ENCODE measurements around the gene PREB.
"Not testable (repeated sequence)": the region's sequence is repeated elsewhere in the genome, so short reads cannot be mapped to it uniquely, and the experiment has no call there.

The PREB gene

DNA sequence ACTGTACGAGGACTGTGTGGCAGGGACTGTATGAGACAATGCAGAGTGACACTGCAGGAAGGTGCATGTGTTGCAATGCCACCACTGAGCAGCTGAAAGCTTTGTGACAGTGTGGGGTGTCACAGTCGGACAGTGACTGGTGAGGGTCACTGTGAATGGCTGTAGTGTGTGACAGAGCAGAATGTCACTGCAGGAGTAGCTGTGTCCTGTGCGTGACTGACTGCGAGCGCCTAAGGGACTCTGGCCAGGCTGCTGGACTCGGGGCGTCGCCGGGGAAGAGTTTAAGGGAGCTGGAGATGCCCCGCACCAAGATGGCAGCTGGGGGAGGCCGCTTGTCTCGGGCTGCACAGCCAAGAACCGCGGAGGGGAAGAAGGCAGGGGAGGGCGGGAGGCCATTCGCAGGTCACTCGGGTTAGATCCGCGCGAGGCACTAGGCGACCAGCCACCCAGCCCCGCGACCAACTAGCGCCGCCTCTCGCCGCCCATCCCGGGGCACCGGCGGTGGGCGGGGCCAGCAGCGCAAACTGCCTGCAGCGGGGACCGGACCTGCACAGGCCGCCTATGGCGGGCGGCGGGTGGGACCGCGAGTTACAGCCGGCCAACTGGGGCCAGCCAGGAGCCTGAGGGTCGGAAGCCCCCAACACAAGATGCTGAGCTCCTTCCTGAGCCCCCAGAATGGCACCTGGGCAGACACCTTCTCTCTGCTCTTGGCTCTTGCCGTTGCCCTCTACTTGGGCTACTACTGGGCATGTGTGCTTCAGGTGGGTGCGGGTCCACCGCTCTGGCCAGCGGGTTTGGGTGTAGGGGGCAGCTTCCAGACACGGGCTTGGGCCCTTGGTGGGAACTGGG lies 10.9 kb downstream of the PREB start, which contains the start of gene ABHD1:
ABHD1 (plus strand) TSS at position 514 of the 849 bp plus-strand sequence; CDS start at position 648, 134 bp downstream.
- Histone ChIP-seq H3K9ac (ENCODE audit: low read depth, low read length) (peak within 1 kb of the TSS; percentile 3; the same call in 1 of the 2 replicates), H3K4me3 (ENCODE audit: low read depth, low read length) (peak within 1 kb of the TSS; percentile 72)

DNA sequence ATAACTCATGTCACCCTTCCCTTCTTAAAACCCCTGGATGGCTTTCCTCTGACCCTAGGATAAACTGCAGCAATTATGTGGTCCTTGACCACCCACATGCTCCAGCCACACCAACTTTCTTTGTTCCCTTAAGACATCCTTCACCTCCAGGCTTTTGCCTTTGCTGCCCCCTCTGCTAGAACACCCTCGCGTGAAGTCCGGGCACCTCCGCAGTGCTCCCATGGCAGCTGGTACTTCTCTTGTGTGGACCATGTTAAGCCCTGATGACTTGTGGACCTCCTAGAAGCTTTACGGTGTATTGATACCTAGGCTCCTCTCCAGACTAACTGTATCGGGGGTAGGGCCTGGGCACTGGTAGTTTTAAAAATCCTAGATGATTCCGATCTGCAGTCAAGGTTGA lies 11.6 kb downstream of the PREB start:
- peaks cover 66% of the 10 kb centered on the region for H3K27me3 ChIP-seq (ENCODE audit: control insufficient read depth, insufficient read depth, low read length)
- no peaks in the 10 kb centered on the region for H3K9me3 ChIP-seq (ENCODE audit: control insufficient read depth, insufficient read depth, low read length)
- no peak overlapping the region for H3K27ac ChIP-seq (ENCODE audit: low read depth, low read length)
- H3K9ac ChIP-seq (ENCODE audit: low read depth, low read length) = no peak overlapping the region
- H3K36me3 ChIP-seq (ENCODE audit: control insufficient read depth, insufficient read depth, low read length) = no peaks in the 10 kb centered on the region
- no peak overlapping the region for H3K4me3 ChIP-seq (ENCODE audit: low read depth, low read length)
- peaks cover 13% of the 10 kb centered on the region; the same call in 1 of the 2 replicates for H3K4me1 ChIP-seq (ENCODE audit: control insufficient read depth, insufficient read depth, low read length)

More for the DNA sequence above, 10.9 kb downstream of the PREB start, which contains the start of gene ABHD1:
- Histone ChIP-seq H3K27ac (ENCODE audit: low read depth, low read length) (no peak within 1 kb of the TSS), H3K27me3 (ENCODE audit: control insufficient read depth, insufficient read depth, low read length) (peaks cover 59% of the 10 kb centered on the region), H3K36me3 (ENCODE audit: control insufficient read depth, insufficient read depth, low read length) (no peaks in the 10 kb centered on the region), H3K4me1 (ENCODE audit: control insufficient read depth, insufficient read depth, low read length) (peaks cover 6% of the 10 kb centered on the region; the same call in 1 of the 2 replicates), H3K9me3 (ENCODE audit: control insufficient read depth, insufficient read depth, low read length) (no peaks in the 10 kb centered on the region)

DNA sequence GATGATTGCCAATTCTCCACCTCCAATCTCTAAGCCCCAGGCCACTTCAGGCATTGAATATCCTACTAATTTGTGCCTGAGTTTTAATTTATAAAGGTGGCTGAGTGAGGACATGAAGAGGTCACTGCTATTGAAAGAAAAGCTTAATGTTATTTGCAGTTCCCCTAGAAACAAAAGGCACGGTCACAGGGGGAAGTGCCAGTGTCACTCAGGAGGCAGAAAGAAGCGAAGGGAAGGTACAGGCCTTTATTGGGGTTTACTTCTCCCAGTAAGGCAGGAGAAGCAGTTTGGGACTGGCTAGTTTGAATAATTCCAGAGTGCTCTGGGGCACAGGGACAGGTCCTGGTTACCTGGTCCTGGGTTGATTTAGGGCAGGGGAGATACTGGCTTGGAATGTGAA lies 12.5 kb downstream of the PREB start:
- Histone ChIP-seq H3K27ac (ENCODE audit: low read depth, low read length) (no peak overlapping the region), H3K27me3 (ENCODE audit: control insufficient read depth, insufficient read depth, low read length) (peaks cover 73% of the 10 kb centered on the region), H3K36me3 (ENCODE audit: control insufficient read depth, insufficient read depth, low read length) (no peaks in the 10 kb centered on the region), H3K9me3 (ENCODE audit: control insufficient read depth, insufficient read depth, low read length) (no peaks in the 10 kb centered on the region), H3K4me1 (ENCODE audit: control insufficient read depth, insufficient read depth, low read length) (peaks cover 13% of the 10 kb centered on the region; the same call in 1 of the 2 replicates), H3K9ac (ENCODE audit: low read depth, low read length) (no peak overlapping the region), H3K4me3 (ENCODE audit: low read depth, low read length) (no peak overlapping the region)

DNA sequence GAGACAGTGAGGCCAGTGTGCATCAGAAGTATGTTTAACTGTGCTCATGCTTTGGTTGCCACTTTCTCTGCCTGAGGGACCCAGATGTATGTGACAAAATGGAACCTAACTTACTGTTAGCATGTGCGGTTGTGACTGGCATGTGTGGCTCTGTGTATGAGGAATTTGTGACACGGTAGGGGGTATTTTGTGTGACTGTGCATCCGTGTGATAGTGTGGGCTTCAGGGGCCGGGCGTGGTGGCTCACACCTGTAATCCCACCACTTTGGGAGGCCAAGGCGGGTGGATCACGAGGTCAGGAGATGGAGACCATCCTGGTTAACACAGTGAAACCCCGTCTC lies 15.1 kb downstream of the PREB start:
- not testable (repeated sequence) for H3K27ac ChIP-seq (ENCODE audit: low read depth, low read length); H3K9ac ChIP-seq (ENCODE audit: low read depth, low read length); H3K9me3 ChIP-seq (ENCODE audit: control insufficient read depth, insufficient read depth, low read length); H3K36me3 ChIP-seq (ENCODE audit: control insufficient read depth, insufficient read depth, low read length)
- peaks cover 13% of the 10 kb centered on the region; the same call in 1 of the 2 replicates for H3K4me1 ChIP-seq (ENCODE audit: control insufficient read depth, insufficient read depth, low read length)
- H3K27me3 ChIP-seq (ENCODE audit: control insufficient read depth, insufficient read depth, low read length) = peaks cover 74% of the 10 kb centered on the region
- H3K4me3 ChIP-seq (ENCODE audit: low read depth, low read length) = peak overlapping the region; percentile 69

DNA sequence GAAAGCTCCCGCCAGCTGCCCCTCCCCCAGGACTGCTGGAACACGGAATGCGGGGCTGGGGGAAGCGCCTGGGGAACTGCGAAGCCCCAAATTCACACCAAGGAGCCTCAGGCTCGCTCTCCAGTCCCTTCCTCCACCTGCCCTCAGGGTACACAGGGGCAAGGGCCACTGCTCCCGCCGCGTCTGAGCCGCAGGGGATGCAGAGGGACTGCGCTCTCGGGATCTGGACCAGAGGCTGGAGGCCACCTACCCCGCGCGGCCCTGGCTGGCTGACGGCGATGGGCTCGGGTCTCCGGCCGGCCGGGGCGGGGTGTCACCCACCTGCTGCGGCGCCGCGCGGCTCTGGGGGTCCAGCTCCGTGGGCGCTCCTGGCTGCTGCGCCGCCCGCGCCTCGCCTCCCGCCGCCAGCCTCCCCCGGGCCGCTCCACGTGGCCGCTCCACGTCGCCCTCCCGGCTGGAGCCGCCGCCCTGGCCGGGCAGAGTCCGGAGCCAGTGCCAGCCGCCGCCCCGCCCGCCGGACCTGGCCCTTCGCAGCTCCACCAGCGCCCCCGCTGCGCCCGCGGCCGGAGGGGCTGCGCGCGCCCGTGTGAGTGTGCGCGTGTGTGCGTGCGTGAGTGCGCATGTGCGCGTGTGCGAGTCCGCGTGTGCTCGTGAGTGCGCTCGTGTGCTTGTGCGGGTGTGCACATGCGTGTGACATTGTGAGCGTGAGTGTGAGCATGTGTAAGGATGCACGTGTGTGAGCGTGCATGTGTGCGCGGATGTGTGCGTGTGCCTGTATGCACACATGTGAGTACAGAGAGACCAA lies 15.7 kb downstream of the PREB start, which contains the start of gene CGREF1:
CGREF1 (minus strand) TSS at position 604 of the 805 bp plus-strand sequence. CDS start 14,762 bp downstream, outside the sequence.
- Histone ChIP-seq H3K9ac (ENCODE audit: low read depth, low read length) (peak within 1 kb of the TSS; percentile 18; the same call in 1 of the 2 replicates), H3K27me3 (ENCODE audit: control insufficient read depth, insufficient read depth, low read length) (peaks cover 68% of the 10 kb centered on the region), H3K4me1 (ENCODE audit: control insufficient read depth, insufficient read depth, low read length) (peaks cover 7% of the 10 kb centered on the region; the same call in 1 of the 2 replicates), H3K9me3 (ENCODE audit: control insufficient read depth, insufficient read depth, low read length) (no peaks in the 10 kb centered on the region), H3K27ac (ENCODE audit: low read depth, low read length) (no peak within 1 kb of the TSS), H3K36me3 (ENCODE audit: control insufficient read depth, insufficient read depth, low read length) (no peaks in the 10 kb centered on the region), H3K4me3 (ENCODE audit: low read depth, low read length) (peak within 1 kb of the TSS; percentile 69)

DNA sequence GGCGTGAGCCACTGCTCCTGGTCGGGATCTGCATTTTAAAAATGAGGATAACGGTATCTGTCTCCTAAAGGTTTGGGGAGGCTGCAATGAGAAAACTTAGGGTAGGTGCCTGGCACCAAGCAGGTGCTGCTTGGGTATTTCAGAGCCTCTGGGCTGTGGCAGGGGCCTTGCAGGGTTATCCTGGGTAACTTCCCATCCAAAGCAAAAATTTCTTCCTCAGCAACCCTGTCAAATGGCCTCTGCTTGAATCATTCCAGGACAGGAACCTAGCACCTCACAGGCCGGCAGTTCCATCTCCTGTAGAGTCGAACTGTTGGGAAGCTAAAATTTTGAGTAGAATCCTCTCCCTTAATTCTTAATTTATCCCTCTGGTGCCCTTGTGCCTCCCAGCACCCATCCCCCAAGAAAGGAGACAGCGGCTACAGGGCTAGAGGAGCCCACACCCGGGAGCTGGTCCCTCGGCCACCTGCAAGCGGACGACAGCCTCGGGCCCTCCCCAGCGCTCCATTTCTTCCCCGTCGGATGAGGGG lies 16.4 kb downstream of the PREB start:
- Histone ChIP-seq H3K36me3 (ENCODE audit: control insufficient read depth, insufficient read depth, low read length) (no peaks in the 10 kb centered on the region), H3K9me3 (ENCODE audit: control insufficient read depth, insufficient read depth, low read length) (no peaks in the 10 kb centered on the region), H3K27me3 (ENCODE audit: control insufficient read depth, insufficient read depth, low read length) (peaks cover 64% of the 10 kb centered on the region), H3K4me1 (ENCODE audit: control insufficient read depth, insufficient read depth, low read length) (peaks cover 7% of the 10 kb centered on the region; the same call in 1 of the 2 replicates), H3K9ac (ENCODE audit: low read depth, low read length) (0 out of 2 replicates have a peak overlapping the region, but pooled peaks have one; percentile 18), H3K4me3 (ENCODE audit: low read depth, low read length) (peak overlapping the region; percentile 69), H3K27ac (ENCODE audit: low read depth, low read length) (no peak overlapping the region)

DNA sequence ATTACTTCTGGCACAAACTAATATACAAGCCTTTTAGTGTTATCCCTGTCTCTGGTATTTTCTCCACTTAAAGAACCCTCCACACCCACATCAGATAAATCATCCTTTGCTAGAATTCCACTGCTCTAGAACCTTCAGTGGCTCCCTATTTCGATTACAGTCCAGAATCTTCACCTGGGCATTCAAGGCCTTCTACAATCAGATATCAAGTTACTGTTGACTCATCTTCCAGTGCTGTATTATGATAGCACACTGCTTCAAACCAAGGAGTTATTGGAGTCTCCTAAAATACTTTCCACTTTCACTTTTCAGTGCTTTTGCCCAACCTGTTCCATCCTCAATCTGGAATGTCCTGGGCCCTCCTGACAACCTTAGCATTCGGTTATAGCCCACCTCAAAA lies 18.9 kb downstream of the PREB start:
- H3K27ac ChIP-seq (ENCODE audit: low read depth, low read length) = no peak overlapping the region
- H3K9ac ChIP-seq (ENCODE audit: low read depth, low read length) = no peak overlapping the region
- no peak overlapping the region for H3K4me3 ChIP-seq (ENCODE audit: low read depth, low read length)
- no peaks in the 10 kb centered on the region for H3K36me3 ChIP-seq (ENCODE audit: control insufficient read depth, insufficient read depth, low read length)
- H3K9me3 ChIP-seq (ENCODE audit: control insufficient read depth, insufficient read depth, low read length) = no peaks in the 10 kb centered on the region
- H3K27me3 ChIP-seq (ENCODE audit: control insufficient read depth, insufficient read depth, low read length) = peaks cover 38% of the 10 kb centered on the region
- H3K4me1 ChIP-seq (ENCODE audit: control insufficient read depth, insufficient read depth, low read length) = peaks cover 7% of the 10 kb centered on the region; the same call in 1 of the 2 replicates

DNA sequence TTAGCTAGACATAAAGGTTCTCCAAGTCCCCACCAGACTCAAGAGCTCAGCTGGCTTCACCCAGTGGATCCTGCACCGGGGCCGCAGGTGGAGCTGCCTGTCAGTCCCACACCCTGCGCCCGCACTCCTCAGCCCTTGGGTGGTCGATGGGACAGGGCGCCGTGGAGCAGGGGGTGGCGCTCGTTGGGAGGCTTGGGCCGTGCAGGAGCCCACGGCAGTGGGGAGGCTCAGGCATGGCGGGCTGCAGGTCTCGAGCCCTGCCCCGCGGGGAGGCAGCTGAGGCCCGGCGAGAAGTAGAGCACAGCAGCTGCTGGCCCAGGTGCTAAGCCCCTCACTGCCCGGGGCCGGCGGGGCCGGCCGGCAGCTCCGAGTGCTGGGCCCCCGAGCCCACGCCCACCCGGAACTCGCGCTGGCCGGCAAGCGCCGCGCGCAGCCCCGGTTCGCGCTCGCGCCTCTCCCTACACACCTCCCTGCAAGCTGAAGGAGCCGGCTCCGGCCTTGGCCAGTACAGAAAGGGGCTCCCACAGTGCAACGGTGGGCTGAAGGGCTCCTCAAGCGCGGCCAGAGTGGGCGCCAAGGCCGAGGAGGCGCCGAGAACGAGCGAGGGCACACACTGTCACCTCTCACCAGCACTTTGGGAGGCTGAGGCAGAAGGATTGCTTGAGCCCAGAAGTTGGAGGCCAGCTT lies 22.9 kb downstream of the PREB start:
- not testable (repeated sequence) for H3K4me1 ChIP-seq (ENCODE audit: control insufficient read depth, insufficient read depth, low read length); H3K36me3 ChIP-seq (ENCODE audit: control insufficient read depth, insufficient read depth, low read length); H3K27ac ChIP-seq (ENCODE audit: low read depth, low read length); H3K9me3 ChIP-seq (ENCODE audit: control insufficient read depth, insufficient read depth, low read length); H3K4me3 ChIP-seq (ENCODE audit: low read depth, low read length); H3K27me3 ChIP-seq (ENCODE audit: control insufficient read depth, insufficient read depth, low read length); H3K9ac ChIP-seq (ENCODE audit: low read depth, low read length)

DNA sequence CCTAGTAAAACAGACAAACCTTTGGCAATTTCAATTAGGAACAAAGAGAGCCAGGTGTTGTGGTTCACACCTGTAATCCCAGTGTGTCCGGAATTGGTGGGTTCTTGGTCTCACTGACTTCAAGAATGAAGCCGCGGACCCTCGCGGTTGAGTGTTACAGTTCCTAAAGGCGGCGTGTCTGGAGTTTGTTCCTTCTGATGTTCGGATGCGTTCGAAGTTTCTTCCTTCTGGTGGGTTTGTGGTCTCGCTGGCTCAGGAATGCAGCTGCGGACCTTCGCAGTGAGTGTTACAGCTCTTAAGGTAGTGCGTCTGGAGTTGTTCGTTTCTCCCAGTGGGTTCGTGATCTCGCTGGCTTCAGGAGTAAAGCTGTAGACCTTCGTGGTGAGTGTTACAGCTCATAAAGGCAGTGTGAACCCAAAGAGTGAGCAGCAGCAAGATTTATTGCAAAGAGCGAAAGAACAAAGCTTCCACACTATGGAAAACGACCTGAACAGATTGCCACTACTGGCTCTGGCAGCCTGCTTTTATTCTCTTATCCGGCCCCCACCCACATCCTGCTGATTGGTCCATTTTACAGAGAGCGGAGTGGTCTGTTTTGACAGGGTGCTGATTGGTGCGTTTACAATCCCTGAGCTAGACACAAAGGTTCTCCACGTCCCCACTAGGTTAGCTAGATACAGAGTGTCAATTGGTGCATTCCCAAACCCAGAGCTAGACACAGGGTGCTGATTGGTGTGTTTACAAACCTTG lies 23.7 kb downstream of the PREB start:
- H3K36me3 ChIP-seq (ENCODE audit: control insufficient read depth, insufficient read depth, low read length); H3K4me1 ChIP-seq (ENCODE audit: control insufficient read depth, insufficient read depth, low read length); H3K4me3 ChIP-seq (ENCODE audit: low read depth, low read length); H3K27ac ChIP-seq (ENCODE audit: low read depth, low read length); H3K9ac ChIP-seq (ENCODE audit: low read depth, low read length); H3K9me3 ChIP-seq (ENCODE audit: control insufficient read depth, insufficient read depth, low read length); H3K27me3 ChIP-seq (ENCODE audit: control insufficient read depth, insufficient read depth, low read length): not testable (repeated sequence)

DNA sequence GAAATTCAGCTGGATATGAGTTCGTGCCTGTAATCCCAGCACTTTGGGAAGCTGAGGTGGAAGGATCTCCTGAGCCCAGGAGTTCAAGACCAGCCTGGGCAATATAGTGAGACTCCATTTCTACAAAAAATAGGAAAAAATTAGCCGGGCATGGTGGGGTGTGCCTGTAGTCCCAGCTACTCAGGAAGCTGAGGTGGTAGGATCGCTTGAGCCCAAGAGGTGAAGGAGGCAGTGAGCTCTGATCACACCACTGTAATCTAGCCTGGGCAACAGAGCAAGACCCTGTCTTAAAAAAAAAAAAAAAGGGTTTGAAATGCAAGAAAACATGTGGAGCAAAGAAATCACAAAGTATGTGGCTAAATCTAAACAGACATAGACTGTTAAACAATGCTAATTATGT lies 25.4 kb downstream of the PREB start:
- Histone ChIP-seq H3K27ac (ENCODE audit: low read depth, low read length) (no peak overlapping the region), H3K9ac (ENCODE audit: low read depth, low read length) (no peak overlapping the region), H3K27me3 (ENCODE audit: control insufficient read depth, insufficient read depth, low read length) (no peaks in the 10 kb centered on the region), H3K4me3 (ENCODE audit: low read depth, low read length) (no peak overlapping the region), H3K9me3 (ENCODE audit: control insufficient read depth, insufficient read depth, low read length) (no peaks in the 10 kb centered on the region), H3K36me3 (ENCODE audit: control insufficient read depth, insufficient read depth, low read length) (no peaks in the 10 kb centered on the region), H3K4me1 (ENCODE audit: control insufficient read depth, insufficient read depth, low read length) (no peaks in the 10 kb centered on the region)

Measured in HUES48 (cell line).